Stimulated activated CD4-positive, alpha-beta T cell treated with anti-CD3 and anti-CD28 coated beads, TNF-alpha, amount 100 ng/mL, for 1 hour (primary cell): ENCODE measurements around the gene CEBPG.

ENCODE experiments used
- DNase-seq, 3 donors: peaks; one replicate each; pipeline ENCODE4 v3.0.0-alpha.2; 2020; ENCODE audit warnings: low read depth in 3 of 3, low spot score in 1 of 3

Gene CEBPG

DNA sequence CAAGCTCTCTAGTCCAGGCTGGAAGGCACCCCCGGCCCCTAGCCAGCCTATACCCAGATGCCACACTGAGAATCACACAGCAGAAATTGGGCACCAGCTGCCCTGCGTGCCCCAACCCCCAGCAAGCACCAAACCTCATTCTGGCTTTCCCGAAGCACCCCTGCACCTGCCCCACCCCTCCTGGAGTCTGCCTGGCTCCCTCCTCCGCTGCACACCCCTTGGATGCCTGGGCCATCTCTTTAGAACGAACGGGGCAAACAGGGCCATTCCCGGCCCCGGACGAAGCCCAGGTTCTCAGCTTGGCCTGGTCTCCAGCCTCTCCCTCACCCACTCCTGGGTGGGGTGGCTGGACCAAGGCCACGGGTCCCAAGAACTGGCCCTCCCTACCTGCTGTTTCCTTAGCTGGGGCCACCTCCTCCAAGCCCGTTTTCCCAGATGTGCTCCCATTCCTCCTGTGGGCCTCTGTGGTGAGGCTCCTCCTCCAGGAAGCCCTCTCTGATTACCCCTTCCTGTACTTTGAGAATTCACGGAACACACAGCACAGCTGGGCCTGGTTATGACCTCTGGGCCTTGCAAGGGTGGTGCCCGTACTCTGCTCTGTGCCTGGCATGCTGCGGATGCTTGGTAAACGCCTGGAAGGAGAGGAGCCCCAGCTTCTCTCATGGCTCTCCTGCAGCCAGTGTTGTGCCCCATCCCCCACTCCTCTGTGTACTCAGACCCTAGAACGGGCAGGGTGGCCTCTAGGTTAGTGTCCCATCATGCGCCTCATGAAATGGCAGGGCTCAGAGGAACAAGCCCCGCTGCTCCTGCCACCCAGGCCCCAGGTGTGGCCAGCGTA, 21.4 kb downstream of the CEBPG start:
- DNase-seq: no peak

DNA sequence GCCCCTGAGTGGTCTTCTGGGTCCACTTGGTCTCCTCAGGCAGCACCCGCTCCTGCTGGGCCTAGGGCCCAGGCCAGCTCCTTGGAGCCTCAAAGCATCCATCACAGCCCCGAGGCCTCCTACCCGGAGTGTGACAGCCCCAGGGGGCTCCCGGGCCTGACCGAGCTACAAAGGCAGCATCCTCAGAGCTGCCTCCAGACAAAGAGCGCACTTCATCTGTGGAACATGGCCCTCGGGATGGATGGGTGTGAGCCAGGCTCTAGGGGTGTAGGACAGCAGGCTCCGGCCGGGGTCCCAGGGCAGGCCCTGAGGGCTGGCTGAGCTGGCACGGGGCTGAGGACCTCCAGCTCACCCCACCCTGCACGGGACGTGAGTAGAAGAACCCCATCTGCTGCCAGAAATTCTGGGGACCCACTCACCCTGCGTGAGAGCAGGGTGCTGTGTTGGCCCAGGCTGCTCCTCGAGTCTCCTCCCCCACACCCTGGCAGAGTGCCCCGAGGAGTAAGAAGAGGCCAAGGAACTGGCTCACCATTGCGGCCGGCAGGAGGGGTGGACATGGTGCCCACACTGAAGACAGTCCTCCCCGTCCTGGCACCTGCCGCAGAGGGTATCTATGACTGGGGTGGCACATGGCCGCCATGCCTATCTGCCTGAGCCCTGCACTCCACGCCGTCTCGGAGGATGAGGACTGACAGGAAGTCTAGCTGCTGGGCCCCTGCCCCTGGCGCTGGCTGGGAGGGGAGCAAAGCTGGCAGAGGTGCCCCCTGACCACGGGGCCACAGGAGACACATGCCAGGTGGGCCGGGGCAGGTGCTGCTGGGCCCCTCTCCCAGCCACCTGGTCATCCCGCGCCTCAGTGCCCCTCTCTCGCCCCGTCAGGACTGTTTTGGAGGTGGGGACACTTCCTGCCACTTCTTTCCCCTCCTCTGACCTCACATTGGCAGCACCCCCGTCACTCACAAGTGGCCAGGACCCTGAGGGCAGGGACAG, 22.3 kb downstream of the CEBPG start:
- no peak for DNase-seq

DNA sequence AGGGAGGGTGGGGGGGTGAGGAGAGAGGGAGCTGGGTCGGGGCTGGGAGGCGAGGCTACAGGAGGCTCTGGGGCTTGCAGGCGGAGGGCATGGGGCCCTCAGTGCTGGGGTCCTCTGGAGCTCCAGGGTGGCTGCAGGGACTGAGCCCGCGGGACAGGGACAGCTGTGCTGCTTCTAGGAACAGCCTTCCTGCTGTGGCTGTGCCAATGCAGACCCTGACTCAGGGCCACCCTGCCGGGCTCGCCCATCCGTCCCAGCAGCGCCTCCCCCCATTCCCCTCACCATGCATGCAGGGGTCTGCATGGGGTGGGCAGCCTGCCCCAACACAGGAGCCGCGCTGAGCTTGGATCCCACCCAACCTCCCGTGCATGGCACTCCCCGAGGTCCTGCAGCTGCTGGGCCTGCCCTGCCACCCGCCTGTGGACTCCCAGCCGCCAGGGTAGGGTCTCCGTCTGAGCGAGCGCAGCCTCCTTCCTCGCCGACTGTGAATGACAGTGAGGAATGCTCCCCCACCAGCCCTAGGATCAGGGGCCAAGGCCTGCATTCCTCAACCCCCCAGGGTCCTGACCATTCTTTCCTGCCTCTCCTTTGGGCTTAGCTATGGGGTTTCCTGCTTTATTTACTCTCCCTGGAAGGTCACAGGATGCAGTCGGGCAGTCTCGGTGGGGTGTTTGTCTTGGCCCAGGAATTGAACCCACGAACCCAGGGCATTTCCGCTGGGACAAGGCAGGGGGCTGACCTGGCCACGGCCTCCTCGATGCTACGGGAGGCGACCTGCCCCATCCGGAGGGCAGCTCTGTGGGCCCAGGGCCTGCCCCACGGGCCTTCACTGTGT, 23.4 kb downstream of the CEBPG start:
- DNase-seq: no peak

DNA sequence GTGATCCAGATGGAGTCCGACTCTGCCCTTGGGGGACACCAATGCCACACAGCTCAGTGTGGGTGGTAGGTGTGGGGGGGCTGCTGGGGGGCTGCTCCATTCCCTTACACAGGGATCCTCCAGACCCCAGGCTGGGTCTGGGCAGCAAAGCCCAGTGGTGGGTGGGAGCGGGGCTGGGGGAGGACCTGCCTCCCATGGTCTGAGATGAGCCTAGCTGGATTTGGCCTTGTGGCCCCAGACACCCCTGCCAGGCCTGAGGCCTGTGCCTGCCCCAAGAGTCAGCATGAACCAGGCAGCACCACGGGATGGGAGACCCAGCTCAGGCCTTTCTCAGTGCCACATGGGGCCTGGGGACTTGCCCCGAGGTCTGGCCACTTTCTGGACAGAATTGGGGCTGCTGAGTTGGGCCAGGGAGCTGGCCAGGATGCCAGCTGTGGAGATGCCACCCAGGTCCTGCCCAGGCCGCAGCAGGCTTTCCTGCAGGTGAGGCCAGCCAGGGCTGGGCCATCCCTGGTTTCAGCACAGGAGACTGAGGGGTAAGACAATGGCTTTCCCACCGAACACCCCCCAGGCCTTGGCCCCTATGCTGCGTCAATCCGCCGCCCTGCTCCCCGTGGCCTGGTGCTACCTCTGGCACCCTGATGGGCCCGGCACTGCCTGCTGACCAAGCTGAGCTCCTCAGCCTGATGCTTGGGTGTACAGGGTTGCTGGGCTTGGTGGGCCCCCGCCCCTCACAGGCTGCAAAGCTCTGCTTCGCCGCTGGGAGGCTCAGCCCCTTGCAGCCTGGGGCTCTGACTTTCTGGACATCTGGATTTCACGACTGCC, 24.2 kb downstream of the CEBPG start:
- DNase-seq: no peak

DNA sequence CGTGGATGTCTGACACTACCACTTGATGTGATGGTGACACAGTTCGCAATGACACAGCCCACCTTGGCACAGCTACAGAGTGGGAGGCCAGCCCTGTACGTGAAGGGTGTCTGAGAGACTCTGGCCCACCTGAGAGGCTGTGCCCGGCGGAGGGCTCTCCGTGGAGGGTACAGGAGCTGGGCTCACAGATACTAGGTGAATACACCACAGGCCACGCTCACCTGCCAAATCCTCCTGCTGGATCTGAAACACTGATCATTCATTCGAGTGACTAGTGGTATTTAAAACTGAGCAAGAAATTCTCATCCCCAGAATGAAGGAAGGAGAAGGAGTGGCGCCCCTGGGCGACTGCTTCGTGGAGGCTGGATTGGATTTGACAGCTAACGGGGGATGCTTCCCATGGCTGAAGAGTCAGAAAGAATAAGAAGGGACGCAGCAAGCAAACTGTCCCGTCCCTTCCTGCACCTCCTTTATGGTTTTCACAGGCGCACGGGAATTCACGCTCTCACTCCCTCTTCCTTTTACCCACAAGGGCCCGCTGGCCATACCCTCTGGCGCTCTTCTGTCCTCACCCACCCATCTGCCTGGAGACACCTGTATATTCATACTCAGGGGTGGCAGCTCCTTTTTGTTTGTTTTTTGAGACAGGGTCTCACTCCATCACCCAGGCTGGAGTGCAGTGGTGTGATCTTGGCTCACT, 25.0 kb downstream of the CEBPG start:
- no peak for DNase-seq

DNA sequence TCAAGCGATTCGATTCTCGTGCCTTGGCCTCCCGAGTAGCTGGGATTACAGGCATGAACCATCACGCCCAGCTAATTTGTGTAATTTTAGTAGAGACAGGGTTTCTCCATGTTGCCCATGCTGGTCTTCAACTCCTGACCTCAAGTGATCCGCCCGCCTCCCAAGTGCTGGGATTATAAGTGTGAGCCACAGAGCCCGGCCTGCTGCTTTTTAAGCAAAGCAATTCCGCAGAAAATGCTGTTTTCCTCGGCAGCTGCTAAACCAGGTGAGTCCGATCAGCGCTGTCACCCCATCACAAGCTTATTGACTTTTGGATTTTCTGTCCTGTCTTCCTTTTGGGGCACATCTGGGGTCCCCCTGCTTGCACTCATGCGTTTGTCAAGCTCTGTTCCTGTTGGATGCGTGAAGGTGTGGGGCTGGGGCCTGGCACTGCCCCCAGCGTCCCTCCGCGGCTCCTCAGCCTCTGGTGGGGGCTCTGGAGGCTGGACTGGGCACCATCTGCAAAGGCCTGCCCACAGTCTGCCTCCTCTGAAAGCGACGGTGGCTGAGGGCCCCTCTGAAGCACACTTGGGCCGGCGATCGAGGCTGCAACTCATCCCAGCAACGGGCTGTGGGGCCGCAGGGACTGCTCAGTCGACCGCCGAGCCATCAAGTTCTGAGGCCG, 25.7 kb downstream of the CEBPG start:
- no peak for DNase-seq

DNA sequence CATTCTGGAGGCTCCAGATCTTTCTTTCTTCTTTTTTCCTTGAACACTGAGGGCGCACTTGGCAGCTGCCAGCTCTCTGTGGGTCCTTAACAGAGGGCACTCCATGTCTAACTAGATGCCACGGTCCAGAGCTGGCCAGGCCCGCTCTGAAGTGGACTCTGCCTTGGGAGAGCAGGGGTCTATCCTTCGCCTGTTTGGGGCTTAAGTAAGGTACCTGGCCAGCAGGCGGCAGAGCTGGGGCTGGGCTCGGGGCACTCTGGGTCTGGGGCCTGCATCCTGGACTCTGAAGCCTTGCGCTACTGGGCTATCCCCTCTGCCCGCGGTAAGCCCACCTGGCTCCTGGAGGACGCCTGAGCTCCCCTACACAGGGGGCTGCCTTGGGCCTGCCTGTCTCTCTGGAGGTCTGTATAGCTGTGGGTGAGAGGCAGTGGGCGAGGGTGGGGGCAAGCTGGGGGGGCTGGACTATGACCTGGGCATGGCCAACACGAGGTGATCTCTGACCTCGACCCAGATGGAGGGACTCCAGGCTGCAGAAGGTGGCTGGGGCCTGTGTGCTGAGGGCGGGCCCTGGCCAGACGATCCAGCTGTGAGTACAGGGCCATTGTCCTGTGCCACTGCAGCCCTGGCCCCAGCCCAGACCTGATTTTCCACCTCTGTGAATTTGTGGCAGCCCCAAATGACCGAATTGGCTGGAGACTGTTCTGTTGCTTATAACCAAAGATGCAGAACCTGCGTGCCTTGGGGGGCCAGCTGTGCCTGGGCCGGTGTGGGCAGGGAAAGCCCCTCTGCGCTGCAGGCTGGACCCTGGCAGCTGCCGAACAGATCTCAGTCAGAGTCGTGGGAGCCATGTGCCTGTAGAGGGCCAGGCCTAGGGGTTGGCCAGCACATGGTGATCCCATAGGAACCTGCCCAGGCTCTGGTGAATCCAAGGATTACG, 26.5 kb downstream of the CEBPG start:
- DNase-seq: no peak

DNA sequence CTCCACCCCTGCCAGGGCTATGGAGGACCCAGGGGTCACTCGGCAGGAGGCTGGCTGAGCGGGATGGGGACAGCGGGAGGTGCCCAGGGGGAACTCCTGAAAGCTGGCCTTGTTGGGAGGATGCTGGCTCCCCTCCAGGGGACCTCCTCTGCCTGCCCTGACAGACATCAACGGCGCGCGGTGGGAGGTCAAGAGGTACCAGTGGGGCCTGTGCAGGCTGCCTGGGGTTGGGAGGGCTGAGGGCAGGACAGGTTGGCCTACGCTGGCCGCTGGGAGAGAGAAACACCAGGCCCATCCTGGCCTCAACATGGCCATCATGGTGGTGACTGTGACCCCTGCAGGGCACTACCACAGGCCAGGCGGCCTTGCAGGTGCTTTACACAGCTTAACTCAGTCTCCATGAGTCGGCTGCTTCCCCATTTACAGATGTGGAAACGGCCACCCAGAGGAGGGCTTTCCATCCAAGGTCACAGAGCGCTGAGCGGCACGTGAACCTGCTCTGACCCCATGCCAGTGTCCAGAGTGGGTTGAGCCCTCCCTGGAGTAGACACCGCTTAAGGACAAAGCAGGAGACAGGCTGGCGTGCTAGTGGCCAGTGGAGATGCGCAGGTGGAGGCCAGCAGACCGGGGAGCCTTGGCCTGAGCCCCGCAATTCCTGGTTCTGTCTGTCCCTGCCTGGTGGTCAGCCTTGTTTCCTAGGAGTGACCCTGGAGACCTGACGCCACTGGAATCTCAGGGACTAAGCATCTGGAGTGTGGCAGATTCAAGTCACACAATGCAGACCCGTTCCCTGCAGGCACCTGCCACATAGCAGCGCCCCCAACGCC, 27.6 kb downstream of the CEBPG start:
- no peak for DNase-seq

DNA sequence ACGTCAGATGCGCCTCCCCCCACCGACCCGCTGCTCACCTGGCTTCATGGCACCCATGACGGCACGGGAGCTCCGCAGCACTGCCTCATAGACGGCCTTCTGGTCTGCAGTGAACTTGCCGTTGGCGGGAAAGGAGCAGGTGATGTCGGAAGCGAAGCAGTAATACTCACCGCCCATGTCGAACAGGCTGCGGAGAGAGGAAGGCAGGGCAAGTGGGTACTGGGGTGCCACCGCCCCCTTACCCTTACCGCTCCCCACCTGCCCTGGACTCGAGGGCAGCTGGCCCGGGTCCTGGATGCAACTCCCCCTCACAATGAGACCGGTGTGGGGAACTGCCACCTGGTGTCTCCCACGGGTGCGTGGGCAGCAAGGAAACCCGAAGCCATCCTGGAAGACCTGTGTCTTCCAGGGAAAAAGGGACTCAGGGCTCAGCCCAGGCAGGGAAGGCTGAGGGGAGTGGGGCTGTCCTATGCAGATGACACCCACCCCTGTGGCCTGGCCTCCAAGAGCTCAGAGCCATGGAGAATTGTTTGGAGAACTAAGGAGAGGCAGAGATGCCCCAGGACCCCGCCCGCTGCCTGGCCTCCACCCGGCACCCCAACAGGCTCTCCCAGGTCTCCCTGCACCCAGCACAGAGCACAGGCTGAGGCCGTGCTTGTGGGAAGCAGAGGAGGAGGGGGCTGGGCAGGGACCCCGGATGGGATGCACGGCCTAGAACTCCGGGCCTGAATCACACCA, 28.3 kb downstream of the CEBPG start:
- DNase-seq: no peak

DNA sequence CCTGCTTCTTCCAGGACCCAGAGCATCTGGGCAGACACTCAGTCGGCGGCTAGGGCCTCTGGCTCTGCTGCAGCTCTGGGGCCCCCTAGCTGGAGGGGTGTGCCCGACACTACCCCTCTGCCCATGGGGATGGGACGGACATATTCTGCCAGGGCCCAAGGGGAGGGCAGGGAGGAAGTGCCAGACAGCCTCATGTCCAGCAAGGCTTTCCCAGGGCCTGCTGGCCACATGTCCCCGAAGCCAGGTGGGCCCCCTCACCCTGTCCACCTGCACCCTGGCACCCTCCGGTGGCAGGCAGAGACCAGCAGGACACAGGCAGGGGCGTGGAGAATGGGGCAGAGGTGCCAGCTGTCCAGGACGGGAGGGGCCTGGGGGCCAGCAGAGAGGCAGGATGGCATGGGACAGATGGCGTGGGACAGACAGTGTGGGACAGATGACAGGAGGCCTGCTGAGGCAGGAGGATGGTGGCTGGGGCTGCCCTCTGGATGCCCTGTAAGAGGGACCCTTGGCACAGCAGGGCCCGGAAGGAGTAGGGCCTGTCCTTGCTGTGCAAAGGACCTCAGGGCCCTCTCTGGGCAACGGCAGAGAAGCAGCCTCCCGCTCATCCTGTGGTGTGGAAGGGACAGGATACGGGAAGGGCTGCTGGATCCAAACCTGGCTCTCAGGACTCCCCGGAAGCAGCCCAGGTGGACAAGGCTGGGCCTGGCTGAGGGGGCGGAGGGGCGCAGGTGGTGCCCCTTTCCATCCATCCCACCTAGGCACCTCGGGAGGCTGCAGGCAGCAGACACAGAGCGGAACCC, 29.1 kb downstream of the CEBPG start:
- DNase-seq: no peak

DNA sequence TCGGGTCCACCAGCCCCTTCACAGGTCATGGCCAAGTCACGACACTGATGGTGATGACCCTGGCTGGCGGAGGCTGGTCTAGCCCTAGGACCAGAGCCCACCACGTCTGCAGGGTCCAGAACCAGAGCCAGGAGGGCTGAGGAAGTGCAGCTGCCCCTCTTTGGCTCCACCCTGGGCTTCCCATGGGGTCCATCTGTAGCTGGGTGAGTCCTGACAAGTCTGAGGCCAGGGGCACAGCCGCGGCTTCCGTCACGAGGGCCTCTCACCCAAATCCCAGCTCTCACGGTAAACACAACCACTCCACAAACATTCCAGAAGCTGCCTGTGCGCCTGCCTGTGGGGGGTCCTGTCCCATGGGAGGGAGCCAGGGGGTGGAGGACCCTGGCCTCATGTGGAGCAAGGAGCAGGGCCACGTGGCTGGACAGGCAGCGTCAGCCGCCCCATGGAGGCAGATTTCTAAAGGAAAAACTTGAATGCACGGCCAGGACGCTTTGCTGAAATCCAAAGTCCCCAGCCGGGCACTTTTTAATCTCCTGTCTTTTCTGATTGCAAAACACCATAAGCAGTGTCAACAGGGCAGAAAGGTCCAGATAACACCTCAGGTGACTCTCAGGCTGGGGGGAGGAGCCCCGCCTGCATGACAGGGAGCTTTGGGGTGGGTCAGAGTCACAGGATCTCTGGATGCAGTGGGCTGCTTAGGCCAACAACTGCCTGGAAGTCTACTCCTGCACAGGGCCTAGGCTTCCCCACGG, 29.9 kb downstream of the CEBPG start:
- no peak for DNase-seq

DNA sequence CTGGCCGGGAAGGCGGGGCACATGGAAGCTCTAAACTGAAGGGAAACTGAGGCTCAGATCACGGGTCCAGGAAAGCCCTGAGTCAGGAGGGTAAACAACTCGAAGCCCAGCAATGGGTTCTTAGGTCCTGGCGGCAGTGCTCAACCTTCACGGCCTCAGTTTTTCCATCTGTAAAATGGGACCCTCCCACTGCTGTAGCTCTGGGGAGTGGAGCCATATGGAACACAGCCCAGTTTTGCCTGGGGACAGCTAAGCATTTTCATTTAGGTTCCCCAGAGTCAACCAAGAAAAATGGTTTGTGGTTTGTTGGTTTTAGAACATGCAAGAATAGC, 30.4 kb downstream of the CEBPG start:
- no peak for DNase-seq

DNA sequence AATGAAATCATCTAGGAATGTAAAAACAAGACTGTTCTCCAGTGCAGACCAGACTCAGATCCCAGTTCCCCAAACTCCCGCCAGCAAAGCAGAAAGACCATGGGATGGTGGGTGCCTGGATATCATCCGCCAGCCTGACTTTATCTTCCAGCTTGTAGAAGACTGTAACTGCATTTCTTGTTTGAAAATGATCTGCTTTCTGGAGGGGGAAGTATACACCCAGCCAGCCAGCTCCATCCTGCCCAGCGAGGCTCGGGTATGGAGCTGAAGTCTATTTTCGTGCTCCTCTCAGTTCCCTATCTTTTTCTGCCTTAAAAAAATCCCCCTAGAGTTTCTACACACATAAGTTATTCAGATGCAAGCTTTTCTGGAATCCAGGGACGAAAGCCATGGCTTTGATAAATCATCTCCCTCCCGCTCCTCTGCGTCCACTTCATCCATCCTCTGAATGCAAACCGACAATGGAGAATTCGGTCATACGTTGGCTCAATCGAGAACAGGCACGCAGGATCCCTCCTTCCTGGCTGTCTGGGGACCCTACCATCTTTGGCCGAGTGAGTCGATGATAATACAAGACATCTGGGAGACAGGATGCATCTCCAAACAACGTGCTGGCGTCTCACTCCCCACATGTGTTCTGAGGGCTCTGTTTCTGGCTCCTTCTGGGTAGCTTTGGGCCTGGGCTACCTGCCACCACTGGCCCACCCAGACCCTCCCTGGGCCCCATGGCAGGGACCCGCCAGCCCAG, 31.2 kb downstream of the CEBPG start:
- no peak for DNase-seq

DNA sequence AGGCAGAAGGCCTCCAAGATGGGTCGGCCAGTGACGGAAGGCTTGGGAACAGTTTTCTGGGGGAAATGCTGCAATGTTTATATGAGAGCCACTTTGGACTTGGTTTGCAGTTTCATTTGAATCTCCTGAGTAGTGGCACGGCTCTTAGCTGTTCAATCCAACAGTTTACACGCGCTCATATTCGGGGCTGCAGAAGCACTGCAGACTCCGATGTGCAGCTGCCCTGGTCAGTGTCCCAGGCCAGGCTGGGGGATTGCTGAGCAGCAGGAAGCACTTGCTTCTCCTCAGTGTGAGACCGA, 31.7 kb downstream of the CEBPG start:
- DNase-seq: no peak
